Esophagus squamous epithelium (tissue), 4 donors: ENCODE measurements around the gene ZNRF3.

ENCODE experiments used
- CTCF ChIP-seq, 6 experiments: fragments of 450-650 bp in 4 of 6; fragments of 200-600 bp in 2 of 6; sonication (generic) in 2 of 6; IDR thresholded peaks; one replicate each; pipeline ENCODE4 v1.5.1; 2016 to 2019; ENCODE audit warnings: antibody characterized with exemption in 6 of 6, mild to moderate bottlenecking in 4 of 6, moderate library complexity in 4 of 6
- POLR2A ChIP-seq, 4 donors: fragments of 450-650 bp; IDR thresholded peaks; one replicate each; pipeline ENCODE4 v1.6.1; 2017; ENCODE audit warnings: antibody characterized with exemption in 4 of 4, mild to moderate bottlenecking in 4 of 4, moderate library complexity in 3 of 4

- TF ChIP-seq POLR2A (IDR thresholded peaks at IDR 0.05) (no peak), CTCF (IDR thresholded peaks at IDR 0.05) (no peak)
These were observed 18.3 kb upstream of the ZNRF3 start for GRCh38 chr22:28864878-28865596.
